GM19395 (cell line): ENCODE data around the gene PPM1G.
A peak's percentile ranks its signal among the peaks of the same experiment; 100 is the strongest.
"Not testable (repeated sequence)": the region's sequence is repeated elsewhere in the genome, so short reads cannot be mapped to it uniquely, and the experiment has no call there.

ENCODE experiments used
- ATAC-seq: cut with Tn5 transposase; IDR thresholded peaks from one replicate; pipeline ENCODE4 v1.9.1; 2021; ENCODE audit warnings: mild to moderate bottlenecking, moderate library complexity; ENCODE audit not compliant: unreplicated experiment

PPM1G gene

DNA sequence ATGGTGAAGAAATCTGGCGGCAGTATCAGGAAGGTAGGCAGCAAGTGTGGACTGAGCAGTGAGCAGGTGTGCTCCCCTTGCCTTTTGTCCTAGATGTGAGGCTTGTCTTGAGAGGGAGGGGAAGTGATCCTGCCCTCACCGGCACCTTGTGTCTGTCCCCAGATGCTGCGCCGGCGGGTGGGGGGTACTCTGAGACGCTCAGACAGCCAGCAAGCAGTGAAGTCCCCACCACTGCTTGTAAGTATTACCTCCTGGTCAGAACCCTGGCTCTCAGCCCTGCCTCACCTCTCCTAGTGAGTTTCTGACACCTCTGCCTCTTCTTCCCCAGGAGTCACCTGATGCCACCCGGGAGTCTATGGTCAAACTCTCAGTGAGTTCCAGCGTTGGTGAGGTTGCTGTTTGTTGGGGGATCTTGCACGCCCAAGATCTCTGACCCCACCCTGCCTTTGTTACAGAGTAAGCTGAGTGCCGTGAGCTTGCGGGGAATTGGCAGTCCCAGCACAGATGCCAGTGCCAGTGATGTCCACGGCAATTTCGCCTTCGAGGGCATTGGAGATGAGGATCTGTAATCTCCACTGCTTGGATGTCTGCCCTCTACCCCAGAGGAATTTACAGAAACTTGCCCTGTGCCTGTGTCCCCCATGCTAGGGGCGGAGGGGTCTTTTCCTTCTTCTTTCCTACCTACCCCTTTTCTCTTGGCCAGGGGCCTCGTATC, 33.1 kb downstream of the PPM1G start:
- no peak for ATAC-seq

DNA sequence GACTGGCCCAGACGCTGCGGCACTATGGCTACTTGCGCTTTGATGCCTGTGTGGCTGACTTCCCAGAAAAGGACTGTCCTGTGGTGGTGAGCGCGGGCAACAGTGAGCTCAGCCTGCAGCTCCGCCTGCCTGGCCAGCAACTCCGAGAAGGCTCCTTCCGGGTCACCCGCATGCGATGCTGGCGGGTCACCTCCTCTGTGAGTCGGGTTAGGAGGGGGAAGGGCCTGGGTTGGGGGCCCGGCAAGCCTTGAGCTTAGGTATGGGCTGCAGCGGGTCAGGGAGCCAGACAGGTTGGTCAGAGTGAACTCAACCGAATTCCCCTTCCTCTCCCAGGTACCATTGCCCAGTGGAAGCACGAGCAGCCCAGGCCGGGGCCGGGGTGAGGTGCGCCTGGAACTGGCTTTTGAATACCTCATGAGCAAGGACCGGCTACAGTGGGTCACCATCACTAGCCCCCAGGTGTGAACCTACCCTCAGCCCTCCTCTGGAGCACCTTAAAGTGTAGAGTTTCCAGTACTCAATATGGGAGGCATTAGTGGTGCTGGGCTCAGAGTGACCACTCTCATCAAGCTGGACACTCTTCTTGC, 33.8 kb downstream of the PPM1G start:
- ATAC-seq: no peak

DNA sequence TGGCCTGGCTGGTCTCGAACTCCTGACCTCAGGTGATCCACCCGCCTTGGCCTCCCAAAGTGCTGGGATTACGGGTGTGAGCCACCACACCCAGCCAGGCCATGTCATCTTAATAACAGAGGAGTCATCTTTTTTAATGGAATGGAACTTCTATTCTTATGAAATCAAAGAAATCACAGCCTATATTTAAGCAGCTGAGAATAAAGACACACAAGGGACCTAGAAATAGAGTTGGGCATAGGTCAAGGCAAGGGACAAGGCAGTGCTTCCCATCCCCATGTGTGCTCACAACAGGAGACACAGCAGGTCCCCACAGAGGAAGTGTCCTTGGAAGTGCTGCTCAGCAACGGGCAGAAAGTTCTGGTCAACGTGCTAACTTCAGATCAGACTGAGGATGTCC, 35.8 kb downstream of the PPM1G start:
- ATAC-seq: no peak

DNA sequence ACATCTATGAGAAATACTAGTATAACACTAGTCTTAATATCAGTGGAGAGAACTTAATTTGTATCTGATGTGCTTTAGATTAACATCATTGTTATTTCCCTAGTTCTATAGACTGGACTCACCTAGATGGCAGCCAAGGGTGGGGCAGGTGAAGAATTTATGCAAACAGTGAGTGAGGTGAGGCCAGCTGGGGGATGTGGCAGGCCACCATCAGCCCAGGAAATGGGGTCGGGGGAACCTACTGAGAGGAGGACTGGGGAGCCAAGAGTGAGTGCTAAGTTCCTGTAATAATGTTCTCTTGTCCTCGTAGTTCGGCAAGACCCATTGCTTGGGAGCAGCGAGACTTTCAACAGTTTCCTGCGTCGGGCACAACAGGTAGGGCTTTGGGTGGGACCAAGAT, 36.5 kb downstream of the PPM1G start:
- ATAC-seq: no peak

DNA sequence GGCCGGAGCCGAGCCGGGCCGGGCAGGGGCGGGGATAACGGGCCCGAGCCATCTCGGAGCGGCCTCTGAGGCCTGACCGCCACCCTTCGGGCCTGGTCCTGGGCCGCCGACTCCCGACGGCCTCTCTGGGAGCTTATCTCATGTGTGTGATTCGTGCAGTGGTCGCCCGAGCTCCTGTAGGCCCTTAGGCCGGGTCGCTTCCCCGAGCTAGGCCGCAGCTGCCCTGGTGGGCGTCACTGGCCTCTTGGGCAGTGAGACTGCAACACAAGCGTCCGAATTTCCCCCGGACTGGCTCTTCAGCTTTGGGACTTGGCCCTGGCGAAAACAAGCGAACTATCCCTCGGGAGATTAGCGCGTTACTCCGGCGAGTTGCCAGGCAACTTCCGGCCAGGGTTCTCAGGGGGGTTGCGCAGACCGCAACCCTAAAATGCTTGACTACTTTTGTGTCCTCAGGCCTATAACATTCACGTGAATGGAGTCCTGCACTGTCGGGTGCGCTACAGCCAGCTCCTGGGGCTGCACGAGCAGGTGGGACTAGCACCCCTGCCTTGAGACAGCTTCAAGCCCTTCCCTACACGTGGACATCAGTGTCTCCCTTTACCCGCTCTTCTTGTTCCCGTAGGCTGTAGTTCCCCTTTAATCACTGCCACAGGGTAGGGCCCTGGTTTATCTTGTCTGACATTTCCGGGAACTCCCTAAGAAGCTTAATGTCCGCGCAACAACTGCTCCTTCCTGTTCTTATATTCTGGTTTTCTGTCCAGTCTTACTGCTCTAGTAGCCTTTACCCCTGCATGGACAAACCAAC, 38.4 kb downstream of the PPM1G start:
- peak; percentile 35 for ATAC-seq

DNA sequence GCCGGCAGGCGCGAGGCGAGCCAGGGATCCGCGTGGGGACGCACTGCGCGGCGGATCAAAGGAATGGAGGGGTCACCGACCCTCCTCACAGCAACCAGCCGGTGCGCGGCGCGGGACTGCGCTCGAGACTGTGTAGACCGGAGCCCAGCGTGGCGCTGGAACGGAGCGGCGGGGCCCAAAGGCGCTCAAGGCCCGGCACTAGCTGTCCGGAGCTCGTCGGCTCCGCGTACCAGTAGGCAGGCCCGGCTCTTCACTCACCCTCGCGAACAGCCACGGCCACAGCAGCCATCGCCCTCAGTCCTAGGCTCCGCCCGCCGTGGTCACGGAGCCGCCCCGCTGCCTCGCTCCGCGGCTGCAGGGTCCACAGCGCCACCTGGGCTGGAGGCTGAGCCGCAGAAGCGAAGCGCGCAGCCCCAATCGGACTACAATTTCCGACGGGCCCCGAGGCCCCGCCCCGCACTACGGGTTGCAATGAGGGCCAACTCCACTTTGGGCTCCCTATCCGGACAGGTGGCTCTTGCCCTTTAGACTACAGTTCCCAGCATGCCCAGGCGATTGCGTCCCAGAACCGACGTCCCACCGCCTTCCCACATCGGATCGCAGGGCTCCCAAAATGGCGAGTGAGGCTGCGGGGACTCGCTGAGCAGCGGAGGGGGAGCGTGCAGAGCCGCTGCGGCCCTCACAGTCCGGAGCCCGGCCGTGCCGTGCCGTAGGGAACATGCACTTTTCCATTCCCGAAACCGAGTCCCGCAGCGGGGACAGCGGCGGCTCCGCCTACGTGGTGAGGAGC, 39.2 kb downstream of the PPM1G start, which contains the start of the genes EIF2B4 and SNX17:
EIF2B4 (minus strand) TSS at position 313 of the 790 bp plus-strand sequence; CDS start at position 289, 24 bp downstream.
SNX17 (plus strand) TSS at position 591 of the 790 bp plus-strand sequence; CDS start at position 719, 128 bp downstream.
- ATAC-seq: peak; percentile 88

DNA sequence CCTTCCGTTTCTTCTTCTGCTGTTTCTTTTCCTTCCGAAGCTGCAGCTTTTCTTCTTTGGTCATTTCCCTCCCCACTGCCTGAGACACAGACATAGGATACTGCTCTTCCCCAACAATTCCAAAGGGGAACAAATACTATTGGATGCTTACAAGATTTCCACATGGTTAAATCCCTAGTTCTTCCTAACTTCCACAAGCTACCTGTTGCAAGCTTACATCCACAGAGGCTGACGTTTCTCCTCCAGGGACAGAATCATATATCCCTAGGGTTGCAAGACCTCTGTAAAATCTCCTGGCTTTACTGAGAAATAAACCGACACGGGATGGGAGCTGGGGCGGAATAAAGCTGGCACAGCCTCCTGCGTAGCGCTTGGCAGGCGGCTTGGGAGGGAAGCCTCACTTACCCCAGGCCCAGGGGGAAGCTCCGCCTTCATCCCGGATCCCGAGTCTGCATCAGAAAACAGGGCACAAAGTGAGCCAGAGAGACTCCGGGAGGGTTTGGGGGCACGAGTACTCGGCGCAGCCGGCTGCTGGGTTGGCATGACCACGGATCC, 39.8 kb downstream of the PPM1G start:
- ATAC-seq: peak; percentile 10

DNA sequence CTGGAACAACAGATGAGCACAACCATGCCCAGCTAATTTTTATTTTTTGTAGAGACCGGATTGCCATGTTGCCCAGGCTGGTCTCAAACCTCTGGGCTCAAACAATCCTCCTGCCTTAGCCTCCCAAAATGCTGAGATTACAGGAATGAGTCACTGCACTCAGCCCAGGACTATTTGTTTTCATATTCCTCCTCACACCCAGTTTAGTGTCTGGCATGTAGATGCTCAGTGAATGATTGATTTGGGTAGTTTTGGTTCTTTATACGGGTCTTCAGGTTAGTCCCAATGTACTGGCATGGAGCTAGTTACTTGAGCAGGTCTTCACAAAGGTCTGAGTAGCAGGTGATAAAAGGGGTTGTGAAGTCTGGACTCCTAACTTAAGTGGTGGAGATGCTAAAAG, 45.5 kb downstream of the PPM1G start:
- ATAC-seq: no peak

DNA sequence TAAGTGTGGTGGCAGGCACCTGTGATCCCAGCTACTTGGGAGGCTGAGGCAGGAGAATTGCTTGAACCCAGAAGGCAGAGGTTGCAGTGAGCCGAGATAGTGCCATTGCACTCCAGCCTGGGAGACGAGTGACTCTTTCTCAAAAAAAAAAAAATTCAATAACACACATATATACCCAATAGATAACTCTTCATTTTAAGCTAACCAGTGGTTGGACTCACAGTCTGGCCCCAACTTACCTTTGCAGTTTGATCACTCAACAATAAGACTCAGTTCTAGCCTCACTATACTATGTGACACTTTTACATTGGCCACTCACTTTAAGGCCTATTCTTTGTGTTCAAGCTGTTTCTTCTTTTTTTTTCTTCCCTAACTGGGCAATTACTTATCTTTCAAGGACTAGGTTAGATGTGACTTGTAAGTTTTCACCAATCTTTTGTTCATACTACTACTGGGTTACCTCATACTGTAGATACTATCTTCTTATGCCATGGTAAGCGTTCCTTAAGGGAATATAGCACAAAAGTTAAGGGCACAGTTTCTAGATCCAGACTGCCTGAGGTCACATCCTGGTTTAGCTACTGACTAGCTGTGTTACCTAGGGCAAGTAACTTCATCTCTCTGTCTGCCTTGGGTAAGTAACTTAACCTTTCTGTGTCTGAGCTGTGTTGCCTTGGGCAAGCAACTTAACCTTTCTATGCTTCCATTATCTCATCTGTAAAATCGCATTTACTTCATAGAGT, 46.5 kb downstream of the PPM1G start:
- no peak for ATAC-seq

DNA sequence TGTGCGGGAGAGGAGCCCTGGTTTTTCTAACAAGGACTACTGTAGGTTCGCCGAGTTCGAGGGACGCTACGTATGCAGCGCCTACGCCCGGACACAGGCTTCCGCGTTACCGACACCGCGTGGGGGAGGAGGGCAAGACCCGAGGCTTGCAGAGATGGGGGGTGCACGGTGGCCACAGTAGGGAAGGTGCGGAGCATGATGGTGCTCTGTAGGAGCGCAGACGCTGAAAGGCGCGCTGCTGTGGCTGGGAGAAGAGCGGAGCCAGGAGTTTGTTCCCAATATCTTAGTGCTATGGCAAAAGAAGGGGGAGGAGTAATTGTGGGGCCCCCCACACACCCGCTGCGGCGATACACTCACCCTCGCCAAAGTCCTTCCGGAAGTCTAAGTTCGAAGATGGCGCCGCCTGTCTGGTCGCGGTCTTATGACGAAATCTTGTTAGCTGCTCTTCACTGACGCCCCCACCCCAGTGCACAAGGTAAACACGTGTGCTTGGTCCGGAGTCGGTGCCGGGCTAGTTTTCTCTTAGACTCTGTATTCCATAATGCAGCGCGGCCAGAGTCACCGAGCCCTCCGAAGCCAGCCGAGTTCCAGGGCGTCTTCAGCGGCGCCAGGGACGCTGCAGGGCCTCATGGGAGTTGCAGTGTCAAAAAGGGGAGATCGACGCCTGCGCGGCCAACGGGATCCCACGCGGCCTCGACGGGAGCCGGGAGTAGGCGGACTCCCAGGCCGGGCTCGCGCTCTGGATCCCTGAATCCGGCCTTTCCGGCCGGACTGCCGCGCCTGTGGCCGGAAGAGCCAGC, 52.8 kb downstream of the PPM1G start, which contains the start of gene GTF3C2:
GTF3C2 (minus strand) TSS at position 383 of the 800 bp plus-strand sequence. CDS start 13,210 bp downstream, outside the sequence.
- peak; percentile 82 for ATAC-seq

DNA sequence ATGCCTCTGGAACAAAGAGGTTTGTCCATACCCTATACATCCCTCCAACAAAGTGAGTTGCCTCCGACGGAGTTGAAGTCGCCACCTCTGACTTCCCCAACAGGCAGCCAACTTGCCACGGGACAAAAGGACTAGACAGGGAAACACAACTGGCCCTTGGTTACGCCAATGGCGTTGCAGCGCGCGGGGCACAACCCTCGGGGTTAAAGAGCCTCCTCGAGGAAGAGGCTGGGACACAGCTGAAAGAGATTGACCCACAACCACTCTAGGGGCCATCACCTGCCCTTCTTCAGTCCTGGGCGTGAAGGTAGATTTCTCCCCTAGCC, 53.4 kb downstream of the PPM1G start:
- peak; percentile 32 for ATAC-seq

DNA sequence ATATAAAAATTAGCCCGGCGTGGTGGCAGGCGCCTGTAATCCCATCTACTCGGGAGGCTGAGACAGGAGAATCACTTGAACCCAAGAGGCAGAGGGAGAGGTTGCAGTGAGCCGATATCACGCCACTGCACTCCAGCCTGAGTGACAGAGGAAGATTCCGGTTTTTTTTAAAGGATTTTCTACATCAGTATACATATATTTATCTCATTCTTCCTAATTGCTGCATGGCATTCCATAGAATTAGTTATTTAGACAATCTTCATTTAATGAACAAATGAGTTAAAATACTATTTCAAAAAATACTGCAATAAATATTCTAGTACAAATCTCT, 54.8 kb downstream of the PPM1G start:
- ATAC-seq: no peak

DNA sequence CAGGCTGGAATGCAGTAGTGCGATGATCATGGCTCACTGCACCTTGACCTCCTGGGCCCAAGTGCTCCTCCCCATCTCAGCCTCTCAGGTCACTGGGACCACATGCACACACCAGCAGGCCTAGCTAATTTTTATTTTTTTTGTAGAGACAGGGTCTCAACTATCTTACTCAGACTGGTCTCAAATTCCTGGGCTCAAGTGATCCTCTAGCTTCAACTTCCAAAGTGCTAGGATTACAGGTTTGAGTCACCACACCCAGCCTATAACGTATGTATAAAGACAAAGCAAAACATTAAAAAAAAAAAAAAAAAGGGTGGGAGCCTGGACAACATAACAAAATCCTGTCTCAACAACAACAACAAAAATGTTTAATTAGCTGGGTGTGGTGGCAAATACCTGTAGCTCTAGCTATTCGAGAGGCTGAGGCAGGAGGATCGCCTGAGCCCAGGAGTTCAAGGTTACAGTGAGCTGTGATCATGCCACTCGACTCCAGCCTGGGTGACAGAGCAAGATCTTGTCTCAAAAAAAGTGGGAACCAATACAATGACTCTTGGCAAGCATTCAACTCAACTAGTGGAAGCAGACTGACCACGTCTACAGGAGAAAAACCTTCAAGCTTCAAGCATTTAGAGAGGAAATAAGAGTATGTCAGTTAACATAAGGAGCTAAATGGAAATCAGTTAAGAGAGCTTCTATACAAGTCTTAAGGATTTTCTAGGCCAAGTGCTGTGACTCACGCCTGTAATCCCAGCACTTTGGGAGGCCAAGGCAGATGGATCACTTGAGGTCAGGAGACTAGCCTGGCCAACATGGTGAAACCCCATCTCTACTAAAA, 55.4 kb downstream of the PPM1G start:
- ATAC-seq: no peak

DNA sequence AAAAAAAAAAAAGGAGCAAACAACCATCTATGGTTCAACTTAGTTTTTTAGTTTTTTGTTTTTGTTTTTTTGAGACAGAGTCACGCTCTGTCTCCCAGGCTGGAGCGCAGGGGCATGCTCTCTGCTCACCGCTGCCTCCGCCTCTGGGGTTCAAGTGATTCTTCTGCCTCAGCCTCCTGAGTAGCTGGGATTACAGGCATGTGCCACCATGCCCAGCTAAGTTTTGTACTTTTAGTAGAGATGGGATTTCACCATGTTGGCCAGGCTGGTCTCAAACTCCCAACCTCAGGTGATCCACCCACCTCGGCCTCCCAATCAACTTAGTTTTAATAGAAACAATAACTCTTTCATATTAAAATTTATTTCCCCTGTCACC, 56.0 kb downstream of the PPM1G start:
- ATAC-seq: not testable (repeated sequence)

DNA sequence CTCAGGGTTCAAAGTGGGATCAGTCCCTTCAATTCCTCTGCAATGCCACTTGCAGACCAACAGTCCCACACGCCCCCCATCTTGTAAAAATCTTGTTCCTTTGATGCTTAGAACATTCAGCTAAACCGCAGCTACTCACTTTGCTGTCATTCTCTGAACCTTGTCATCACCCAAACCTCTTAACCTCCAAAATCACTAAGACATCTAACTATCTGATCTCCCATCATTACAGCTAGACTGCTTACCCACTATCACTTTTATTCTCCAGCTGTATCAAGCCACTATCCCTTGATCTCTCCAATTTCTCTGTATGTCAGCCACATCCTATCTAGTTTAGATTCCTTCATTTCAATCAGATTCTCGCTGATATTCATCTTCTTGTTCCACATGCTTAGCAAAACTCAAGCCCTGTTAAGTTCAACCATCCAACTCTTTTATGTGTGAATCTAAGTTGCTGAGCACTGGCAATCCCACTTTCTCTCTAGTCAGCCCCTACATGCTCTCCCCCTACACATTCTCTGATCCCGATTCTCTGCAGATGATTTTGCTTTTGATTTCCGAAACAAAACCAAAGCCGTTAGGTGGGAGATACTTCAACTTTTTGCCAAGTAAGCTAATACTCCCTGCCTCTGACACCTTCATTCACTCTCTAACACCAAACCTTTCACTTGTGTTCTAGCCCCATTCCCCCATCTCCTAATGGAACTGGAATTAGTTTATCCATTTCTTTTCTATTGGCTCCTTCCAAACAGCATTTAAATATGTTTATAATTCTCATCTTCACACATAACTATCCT, 57.4 kb downstream of the PPM1G start:
- ATAC-seq: no peak

DNA sequence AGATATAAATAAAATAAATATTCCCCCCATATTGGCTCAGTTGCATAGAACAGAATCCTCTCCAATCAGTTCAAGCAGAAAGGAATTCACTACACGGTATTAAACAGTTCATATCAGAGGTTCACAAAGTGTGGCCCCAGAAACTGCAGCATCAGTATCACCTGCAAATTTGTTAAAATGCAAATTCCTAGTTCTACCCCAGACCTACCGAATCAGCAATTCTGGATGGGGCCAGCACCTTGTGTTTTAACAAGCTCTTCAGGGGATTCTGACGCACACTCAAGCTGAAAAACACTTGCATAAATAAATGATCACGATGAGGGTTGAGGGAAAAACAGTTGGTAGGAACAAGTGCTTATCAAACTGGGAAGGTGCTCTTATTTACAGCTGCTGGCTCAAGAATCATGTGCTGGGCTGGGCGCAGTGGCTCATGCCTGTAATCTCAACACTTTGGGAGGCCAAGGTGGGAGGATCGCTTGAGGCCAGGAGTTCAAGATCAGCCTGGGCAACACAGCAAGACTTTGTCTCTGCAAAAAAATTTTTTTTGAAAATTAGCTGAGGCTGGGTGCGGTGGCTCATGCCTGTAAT, 59.2 kb downstream of the PPM1G start:
- no peak for ATAC-seq

DNA sequence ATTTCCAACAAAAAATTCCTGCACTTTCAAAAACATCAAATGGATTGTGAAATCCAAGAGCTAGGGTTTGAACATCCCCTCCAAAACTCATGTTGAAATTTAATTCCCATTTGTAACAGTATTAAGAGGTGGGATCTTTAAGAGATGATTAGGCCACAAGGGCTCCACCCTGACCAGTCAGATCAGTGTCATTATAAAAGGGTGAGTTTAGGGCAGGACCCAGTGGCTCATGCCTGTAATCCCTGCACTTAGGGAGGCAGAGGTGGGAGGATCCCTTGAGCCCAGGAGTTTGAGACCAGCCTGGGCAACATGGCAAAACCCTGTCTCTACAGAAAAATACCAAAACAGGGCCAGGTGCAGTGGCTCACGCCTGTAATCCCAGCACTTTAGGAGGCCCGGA, 61.8 kb downstream of the PPM1G start:
- ATAC-seq: no peak
